ENCODE measurements around the gene PPP4R1.

- TF ChIP-seq, protein P1, sequence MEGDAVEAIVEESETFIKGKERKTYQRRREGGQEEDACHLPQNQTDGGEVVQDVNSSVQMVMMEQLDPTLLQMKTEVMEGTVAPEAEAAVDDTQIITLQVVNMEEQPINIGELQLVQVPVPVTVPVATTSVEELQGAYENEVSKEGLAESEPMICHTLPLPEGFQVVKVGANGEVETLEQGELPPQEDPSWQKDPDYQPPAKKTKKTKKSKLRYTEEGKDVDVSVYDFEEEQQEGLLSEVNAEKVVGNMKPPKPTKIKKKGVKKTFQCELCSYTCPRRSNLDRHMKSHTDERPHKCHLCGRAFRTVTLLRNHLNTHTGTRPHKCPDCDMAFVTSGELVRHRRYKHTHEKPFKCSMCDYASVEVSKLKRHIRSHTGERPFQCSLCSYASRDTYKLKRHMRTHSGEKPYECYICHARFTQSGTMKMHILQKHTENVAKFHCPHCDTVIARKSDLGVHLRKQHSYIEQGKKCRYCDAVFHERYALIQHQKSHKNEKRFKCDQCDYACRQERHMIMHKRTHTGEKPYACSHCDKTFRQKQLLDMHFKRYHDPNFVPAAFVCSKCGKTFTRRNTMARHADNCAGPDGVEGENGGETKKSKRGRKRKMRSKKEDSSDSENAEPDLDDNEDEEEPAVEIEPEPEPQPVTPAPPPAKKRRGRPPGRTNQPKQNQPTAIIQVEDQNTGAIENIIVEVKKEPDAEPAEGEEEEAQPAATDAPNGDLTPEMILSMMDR (IDR thresholded peaks at IDR 0.05): no peak
- no peak for TF ChIP-seq POLR2A (IDR thresholded peaks at IDR 0.05)
- no peak for TF ChIP-seq EP300 (IDR thresholded peaks at IDR 0.05)
- TF ChIP-seq POLR2AphosphoS5 (IDR thresholded peaks at IDR 0.05): no peak
Observed at GRCh38 chr18:9559253-9559652, 55.1 kb downstream of the PPP4R1 start.

All from upper lobe of left lung (tissue), 4 donors.